Activated naive CD8-positive, alpha-beta T cell treated with anti-CD3 and anti-CD28 coated beads, Interleukin-2, amount 10 ng/mL, durations not matched to agents 7 days and 5 days (primary cell): ENCODE data around the gene TBC1D14. TPM values are rescaled to one million over a fixed set of nuclear protein-coding genes. Genes with fewer than 3 reads are reported as not detected.
"Not testable (repeated sequence)": the region's sequence is repeated elsewhere in the genome, so short reads cannot be mapped to it uniquely, and the experiment has no call there.

Experiments used
- ATAC-seq: fragments of 150-1000 bp; cut with Tn5 transposase; one replicate; pipeline ENCODE4 v1.10.0; 2021; ENCODE audit warnings: low read depth, moderate library complexity
- POLR2A ChIA-PET: fragments of 350-600 bp; sonication (Branson Sonifier 250); formaldehyde crosslinking; loops from one replicate; lab custom pipeline; 2021; ENCODE audit warnings: antibody characterized with exemption; lab: Charles Lee
- DNase-seq: peaks from one replicate; pipeline ENCODE4 v3.0.0; 2021
- H3K27ac Mint-ChIP-seq: one replicate; pipeline ENCODE4 v1.8.0; 2022; ENCODE audit warnings: mild to moderate bottlenecking, mixed read lengths
- H3K27me3 Mint-ChIP-seq: one replicate; pipeline ENCODE4 v1.8.0; 2022; ENCODE audit warnings: mild to moderate bottlenecking, moderate library complexity, mixed read lengths
- H3K36me3 Mint-ChIP-seq: one replicate; pipeline ENCODE4 v1.8.0; 2021; ENCODE audit warnings: mild to moderate bottlenecking, mixed read lengths
- H3K4me1 Mint-ChIP-seq: one replicate; pipeline ENCODE4 v1.8.0; 2021; ENCODE audit warnings: mixed read lengths
- H3K4me3 Mint-ChIP-seq: one replicate; pipeline ENCODE4 v1.8.0; 2022; ENCODE audit warnings: mild to moderate bottlenecking, moderate library complexity, mixed read lengths
- H3K9me3 Mint-ChIP-seq: one replicate; pipeline ENCODE4 v1.8.0; 2021; ENCODE audit warnings: mixed read lengths
- total RNA-seq, 2 experiments: library from RNA; stranded (reverse); gene quantifications; one replicate each; pipeline ENCODE4 v1.2.3, GENCODE V29; 2021

The TBC1D14 gene
- total RNA-seq, 2 experiments from 2014 or later, result 44.5 to 52.3 TPM

DNA sequence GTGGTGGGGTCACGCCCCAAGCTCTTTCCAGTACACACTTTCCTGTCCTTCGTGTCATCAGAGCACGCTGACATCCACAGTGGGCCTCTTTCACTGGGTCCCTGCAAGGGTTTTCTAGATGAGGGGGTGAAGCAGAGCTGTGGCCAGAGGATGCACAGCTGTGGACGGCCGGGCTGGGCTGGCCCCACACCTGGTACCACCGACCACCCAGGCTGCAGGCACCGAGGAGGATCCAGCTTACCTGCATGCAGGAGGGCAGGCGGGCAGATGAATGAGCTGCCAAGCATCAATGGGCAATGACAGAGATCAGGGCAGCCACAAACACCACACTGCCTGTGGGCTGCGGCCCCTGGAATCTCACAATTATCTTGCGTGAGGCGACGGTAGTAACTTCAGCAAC lies 167.7 kb downstream of the TBC1D14 start:
- H3K36me3 Mint-ChIP-seq, result peaks cover 2% of the 10 kb centered on the region
- no peaks in the 10 kb centered on the region for H3K9me3 Mint-ChIP-seq
- H3K27me3 Mint-ChIP-seq, result peaks cover 27% of the 10 kb centered on the region
- no peaks in the 10 kb centered on the region for H3K4me1 Mint-ChIP-seq
- no peak for ATAC-seq
- no peak for DNase-seq
- POLR2A ChIA-PET, result no interaction called here
- H3K27ac Mint-ChIP-seq, result no peak overlapping the region
- no peak overlapping the region for H3K4me3 Mint-ChIP-seq

DNA sequence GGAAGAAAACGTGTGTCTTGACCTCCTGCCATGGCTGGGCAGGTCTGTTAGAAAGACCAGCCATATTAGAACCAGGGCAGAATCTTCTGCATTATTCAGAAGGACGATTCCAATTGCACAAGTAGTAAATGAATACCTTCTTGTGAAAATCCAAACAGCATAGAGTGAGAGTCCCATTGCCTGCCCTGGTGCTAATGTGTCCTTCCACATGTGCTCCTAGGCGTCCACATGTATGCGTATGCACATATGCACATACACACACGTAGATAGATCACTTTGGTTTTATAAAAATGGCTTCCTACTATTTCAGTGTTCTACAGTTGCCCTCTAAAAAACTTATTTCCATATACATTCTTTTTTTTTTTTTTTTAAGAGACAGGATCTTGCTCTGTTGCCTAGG lies 168.4 kb downstream of the TBC1D14 start:
- no peak overlapping the region for H3K4me3 Mint-ChIP-seq
- peaks cover 30% of the 10 kb centered on the region for H3K27me3 Mint-ChIP-seq
- H3K27ac Mint-ChIP-seq, result no peak overlapping the region
- no peaks in the 10 kb centered on the region for H3K4me1 Mint-ChIP-seq
- H3K9me3 Mint-ChIP-seq, result no peaks in the 10 kb centered on the region
- no peak for DNase-seq
- ATAC-seq, result no peak
- POLR2A ChIA-PET, result no interaction called here
- peaks cover 2% of the 10 kb centered on the region for H3K36me3 Mint-ChIP-seq

DNA sequence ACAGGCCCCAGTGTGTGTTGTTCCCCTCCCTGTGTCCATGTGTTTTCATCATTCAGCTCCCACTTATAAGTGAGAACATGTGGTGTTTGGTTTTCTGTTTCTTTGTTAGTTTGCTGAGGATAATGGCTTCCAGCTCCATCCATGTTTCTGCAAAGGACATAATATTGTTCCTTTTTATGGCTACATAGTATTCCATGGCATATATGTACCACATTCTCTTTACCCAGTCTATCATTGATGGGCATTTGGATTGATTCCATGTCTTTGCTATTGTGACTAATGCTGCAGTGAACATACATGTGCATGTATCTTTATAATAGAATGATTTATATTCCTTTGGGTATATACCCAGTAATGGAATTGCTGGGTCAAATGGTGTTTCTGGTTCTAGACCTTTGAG lies 169.9 kb downstream of the TBC1D14 start:
- not testable (repeated sequence) for H3K4me3 Mint-ChIP-seq, H3K4me1 Mint-ChIP-seq, DNase-seq, H3K36me3 Mint-ChIP-seq, H3K9me3 Mint-ChIP-seq, H3K27ac Mint-ChIP-seq, ATAC-seq
- POLR2A ChIA-PET, result interaction anchor here (0.9 kb wide), 1 partner anchor 741 kb away, joined by 3 read pairs; no protein-coding TSS in a partner anchor
- peaks cover 38% of the 10 kb centered on the region for H3K27me3 Mint-ChIP-seq

DNA sequence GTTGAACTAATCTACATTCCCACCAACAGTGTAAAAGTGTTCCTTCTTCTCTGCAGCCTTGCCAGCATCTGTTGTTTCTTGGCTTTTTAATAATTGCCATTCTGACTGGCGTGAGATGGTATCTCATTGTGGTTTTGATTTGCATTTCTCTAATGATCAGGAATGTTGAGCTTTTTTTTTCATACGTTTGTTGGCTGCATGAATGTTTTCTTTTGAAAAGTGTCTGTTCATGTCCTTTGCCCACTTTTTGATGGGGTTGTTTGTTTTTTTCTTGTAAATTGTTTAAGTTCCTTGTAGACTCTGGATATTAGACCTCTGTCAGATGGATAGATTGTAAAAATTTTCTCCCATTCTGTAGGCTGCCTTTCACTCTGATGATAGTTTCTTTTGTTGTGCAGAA lies 170.3 kb downstream of the TBC1D14 start:
- H3K4me1 Mint-ChIP-seq, POLR2A ChIA-PET, H3K9me3 Mint-ChIP-seq, H3K36me3 Mint-ChIP-seq, H3K4me3 Mint-ChIP-seq, H3K27ac Mint-ChIP-seq, ATAC-seq, DNase-seq: not testable (repeated sequence)
- peaks cover 43% of the 10 kb centered on the region for H3K27me3 Mint-ChIP-seq

Other genes starting within 250 kb of the TBC1D14 start
- 1 to 10 TPM in 1 of 2 experiments, not detected in 1; 1.5 TPM for gene S100P, start 215.9 kb upstream of the TBC1D14 start, total RNA-seq
- 10 to 100 TPM; 74.6 to 80.0 TPM for gene MRFAP1L1, start 200.0 kb upstream of the TBC1D14 start, total RNA-seq
- gene BLOC1S4, start 193.7 kb upstream of the TBC1D14 start, total RNA-seq, result 10 to 100 TPM; 23.9 to 24.3 TPM
- 10 to 100 TPM; 21.5 to 23.9 TPM for gene KIAA0232, start 127.1 kb upstream of the TBC1D14 start, total RNA-seq
- gene TADA2B, start 133.5 kb downstream of the TBC1D14 start, total RNA-seq, result 10 to 100 TPM; 25.8 to 27.1 TPM
- gene GRPEL1, start 158.2 kb downstream of the TBC1D14 start, total RNA-seq, result 10 to 100 TPM; 36.3 to 37.9 TPM